ENCODE results near the gene TBC1D2B. TPM values are rescaled to one million over a fixed set of nuclear protein-coding genes. Genes with fewer than 3 reads are reported as not detected.
"Not testable (repeated sequence)": the region's sequence is repeated elsewhere in the genome, so short reads cannot be mapped to it uniquely, and the experiment has no call there.

Gene TBC1D2B
- total and polyA plus RNA-seq, 2 donors (not counting 3 experiments of a cell fraction or from before 2014, with no cell fraction given): 30.8 to 46.1 TPM

- DNase-seq (ENCODE audit: low read depth, low spot score): no peak
- POLR2A ChIA-PET: no interaction called here
- no peak overlapping the region for H3K4me2 ChIP-seq (ENCODE audit: insufficient read depth, low read length)
- intact Hi-C loops (cut with micrococcal nuclease): loop anchor here (1.0 kb wide), 2 partner anchors 27 to 141 kb away; no protein-coding TSS in a partner anchor
- H3K4me3 ChIP-seq (replicated peaks in 1 of 3; ENCODE audit: insufficient read depth in 1 of 3, low read depth in 1 of 3, low read length in 3 of 3): no peak overlapping the region
- no peaks in the 10 kb centered on the region for H3K79me2 ChIP-seq (ENCODE audit: control insufficient read depth, insufficient read depth, low read length)
- H3K9me1 ChIP-seq (replicated peaks; ENCODE audit: control insufficient read depth, extremely low read depth, insufficient read depth, low read length): no peaks in the 10 kb centered on the region
- H4K20me1 ChIP-seq (replicated peaks; ENCODE audit: control insufficient read depth, extremely low read depth, insufficient read depth, low read length): no peaks in the 10 kb centered on the region
- no peak for FAIRE-seq
- no peaks in the 10 kb centered on the region for H3K36me3 ChIP-seq (ENCODE audit: control insufficient read depth in 2 of 2, extremely low read depth in 1 of 2, insufficient read depth in 2 of 2, low read length in 2 of 2)
- H3K9me3 ChIP-seq (replicated peaks; ENCODE audit: control insufficient read depth, insufficient read depth, low read length): no peaks in the 10 kb centered on the region
- no peak overlapping the region for H3K9ac ChIP-seq (replicated peaks; ENCODE audit: extremely low read depth, insufficient read depth, low read length)
- H3K4me1 ChIP-seq (ENCODE audit: control insufficient read depth, extremely low read depth, insufficient read depth, low read length): no peaks in the 10 kb centered on the region
- TF ChIP-seq FOS (IDR thresholded peaks at IDR 0.05; ENCODE audit: borderline replicate concordance, insufficient read depth, low read length) (no peak), MAX (IDR thresholded peaks at IDR 0.05; ENCODE audit: insufficient read depth, insufficient read length) (no peak)
- H3K27me3 ChIP-seq (ENCODE audit: control insufficient read depth in 2 of 2, insufficient read depth in 2 of 2, low read length in 2 of 2): peaks cover 0 to 1% of the 10 kb centered on the region in 2 experiments
- no peak overlapping the region for H2AFZ ChIP-seq (ENCODE audit: low read depth, low read length)
- CTCF ChIA-PET: interaction anchor here (0.8 to 6.3 kb wide), 4 partner anchors 22 to 143 kb away, joined by 3 to 151 read pairs (median 10); no protein-coding TSS in a partner anchor
- no peak overlapping the region for H3K27ac ChIP-seq (ENCODE audit: insufficient read depth, low read depth, low read length)
- dilution Hi-C loops (cut with MboI; ENCODE audit: extremely low pct_ligation_motif_present, low sequenced_read_pairs): no loop called here
- BruUV-seq (replicated peaks): no TSS peak
Observed at GRCh38 chr15:77967798-77968197, 109.7 kb downstream of the TBC1D2B start.

GRCh38 chr15:77967235-77967615 is 110.3 kb downstream of the TBC1D2B start:
- BruUV-seq (replicated peaks); H3K4me2 ChIP-seq (ENCODE audit: insufficient read depth, low read length); H3K4me1 ChIP-seq (ENCODE audit: control insufficient read depth, extremely low read depth, insufficient read depth, low read length); POLR2A ChIA-PET; H4K20me1 ChIP-seq (replicated peaks; ENCODE audit: control insufficient read depth, extremely low read depth, insufficient read depth, low read length); H3K9me3 ChIP-seq (replicated peaks; ENCODE audit: control insufficient read depth, insufficient read depth, low read length); H3K9ac ChIP-seq (replicated peaks; ENCODE audit: extremely low read depth, insufficient read depth, low read length); H2AFZ ChIP-seq (ENCODE audit: low read depth, low read length); H3K36me3 ChIP-seq (ENCODE audit: control insufficient read depth in 2 of 2, extremely low read depth in 1 of 2, insufficient read depth in 2 of 2, low read length in 2 of 2); H3K27ac ChIP-seq (ENCODE audit: insufficient read depth, low read depth, low read length); H3K27me3 ChIP-seq (ENCODE audit: control insufficient read depth in 2 of 2, insufficient read depth in 2 of 2, low read length in 2 of 2); FAIRE-seq; dilution Hi-C loops (cut with MboI; ENCODE audit: extremely low pct_ligation_motif_present, low sequenced_read_pairs); H3K4me3 ChIP-seq (replicated peaks in 1 of 3; ENCODE audit: insufficient read depth in 1 of 3, low read depth in 1 of 3, low read length in 3 of 3); H3K79me2 ChIP-seq (ENCODE audit: control insufficient read depth, insufficient read depth, low read length); H3K9me1 ChIP-seq (replicated peaks; ENCODE audit: control insufficient read depth, extremely low read depth, insufficient read depth, low read length); DNase-seq (ENCODE audit: low read depth, low spot score): not testable (repeated sequence)
- CTCF ChIA-PET: interaction anchor here (0.7 to 6.3 kb wide), 6 partner anchors 20 to 274 kb away, joined by 3 to 151 read pairs (median 4); no protein-coding TSS in a partner anchor
- intact Hi-C loops (cut with micrococcal nuclease): loop anchor here (1.0 kb wide), 2 partner anchors 27 to 141 kb away; no protein-coding TSS in a partner anchor

Measured in endothelial cell of umbilical vein (primary cell).